Posterior cingulate gyrus (tissue), 11 donors: ENCODE results near the gene SELENOW.
"Not testable (repeated sequence)": the region's sequence is repeated elsewhere in the genome, so short reads cannot be mapped to it uniquely, and the experiment has no call there.

Experiments
- DNase-seq, 10 donors: peaks; one replicate each; pipeline versions ENCODE4 v3.0.0 to v3.0.0-alpha.2; 2020 to 2021; ENCODE audit warnings: mixed read lengths in 3 of 10
- intact Hi-C: fragments of 100-400 bp; cut with DNase I; formaldehyde crosslinking; loops from one replicate; pipeline ENCODE4 v1.15.1; 2023

SELENOW gene

DNA sequence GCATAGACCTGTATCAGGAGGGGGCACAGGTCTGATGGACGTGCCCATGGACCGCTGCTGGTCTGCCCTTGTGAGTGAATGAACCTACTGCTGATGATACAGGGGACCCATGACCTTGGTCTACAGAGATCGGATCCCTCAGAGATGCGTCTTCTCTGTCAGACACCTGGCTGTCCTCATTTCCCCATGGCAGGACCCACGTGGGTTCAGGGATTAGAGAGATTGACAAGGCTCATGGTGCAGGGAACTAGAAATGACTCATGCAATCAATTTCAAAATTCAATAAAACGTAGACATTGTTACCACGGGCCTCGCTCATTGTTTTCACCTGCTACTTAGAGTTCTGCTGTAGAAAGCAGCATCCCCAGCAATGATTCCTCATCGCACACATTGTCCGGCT, 26.8 kb downstream of the SELENOW start:
- intact Hi-C loops = no loop called here
- peak in 2 of 10 donors; percentile 12 to 18 for DNase-seq

DNA sequence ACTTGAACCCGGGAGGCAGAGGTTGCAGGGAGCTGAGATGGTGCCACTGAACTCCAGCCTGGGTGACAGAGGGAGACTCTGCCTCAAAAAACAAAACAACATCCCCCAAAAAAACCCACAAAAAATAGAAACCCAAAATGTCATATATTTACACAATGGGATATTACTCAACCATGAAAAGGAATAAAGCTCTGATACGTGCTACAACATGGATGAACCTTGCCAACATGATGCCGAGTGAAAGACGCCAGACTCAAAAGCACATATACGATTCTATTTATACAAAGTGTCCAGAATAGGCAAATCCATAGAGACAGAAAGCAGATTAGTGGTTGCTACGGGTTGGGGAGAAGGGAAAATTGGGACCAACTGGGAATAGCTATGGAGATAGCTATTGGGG, 27.9 kb downstream of the SELENOW start:
- intact Hi-C loops = no loop called here
- no peak for DNase-seq

DNA sequence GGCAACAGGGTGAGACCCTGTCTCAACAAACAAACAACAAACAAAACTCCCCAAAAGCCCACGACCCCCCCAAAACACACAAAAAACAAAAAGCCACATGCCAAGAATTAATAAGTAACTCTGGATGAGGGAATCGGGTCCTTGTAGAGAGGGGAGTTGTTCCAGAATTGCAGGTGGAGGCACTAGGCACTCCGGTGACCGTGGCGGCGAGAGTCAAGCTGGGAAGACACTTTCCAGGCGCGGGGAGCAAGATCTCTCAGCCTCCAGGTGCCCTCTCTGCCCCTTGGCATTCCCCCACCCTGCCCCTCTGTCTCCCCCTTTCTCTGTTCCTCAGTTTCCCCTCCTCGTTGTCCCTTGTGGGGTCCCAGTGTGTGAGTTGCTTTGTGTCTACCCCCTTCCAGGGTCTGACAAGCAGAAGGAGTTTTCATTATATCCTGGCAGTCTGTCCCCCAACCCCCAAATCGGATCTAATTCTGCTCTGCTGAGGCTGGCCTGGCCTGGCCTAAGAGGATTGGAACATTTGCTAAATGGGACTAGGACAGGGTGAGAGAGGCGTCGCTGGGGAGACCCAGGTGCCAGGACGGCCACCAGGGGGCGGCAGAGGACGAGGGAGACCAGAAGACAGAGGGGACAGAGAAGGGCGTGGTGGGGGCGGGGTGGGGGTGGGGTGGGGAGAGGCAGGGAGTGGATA, 34.9 kb downstream of the SELENOW start:
- intact Hi-C loops = loop anchor here (10.0 kb wide), 1 partner anchor 51 kb away; no protein-coding TSS in a partner anchor
- peak in 7 of 10 donors; percentile 38 to 88 (median 62) for DNase-seq

DNA sequence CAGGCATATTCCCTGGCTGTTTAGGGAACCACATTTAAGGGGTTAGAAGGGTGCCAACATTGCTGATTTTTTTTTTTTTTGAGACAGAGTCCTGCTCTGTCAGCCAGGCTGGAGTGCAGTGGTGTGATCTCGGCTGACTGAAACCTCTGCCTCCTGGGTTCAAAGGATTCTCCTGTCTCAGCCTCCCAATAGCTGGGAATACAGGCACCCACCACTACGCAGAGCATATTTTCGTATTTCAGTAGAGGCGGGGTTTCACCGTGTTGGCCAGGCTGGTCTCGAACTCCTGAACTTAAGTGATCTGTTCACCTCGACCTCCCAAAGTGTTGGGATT, 35.5 kb downstream of the SELENOW start:
- peak in 1 of 10 donors; percentile 7 for DNase-seq
- intact Hi-C loops = loop anchor here (10.0 kb wide), 1 partner anchor 51 kb away; no protein-coding TSS in a partner anchor

GRCh38 chr19:47816270-47816669, 37.8 kb downstream of the SELENOW start:
- intact Hi-C loops = loop anchor here (10.0 kb wide), 1 partner anchor 49 kb away; no protein-coding TSS in a partner anchor

GRCh38 chr19:47818221-47818620, 39.7 kb downstream of the SELENOW start:
- intact Hi-C loops = loop anchor here (10.0 kb wide), 1 partner anchor 47 kb away; no protein-coding TSS in a partner anchor
- not testable (repeated sequence) for DNase-seq

More at GRCh38 chr19:47816270-47816669, 37.8 kb downstream of the SELENOW start:
- DNase-seq = peak in 1 of 10 donors; percentile 14

DNA sequence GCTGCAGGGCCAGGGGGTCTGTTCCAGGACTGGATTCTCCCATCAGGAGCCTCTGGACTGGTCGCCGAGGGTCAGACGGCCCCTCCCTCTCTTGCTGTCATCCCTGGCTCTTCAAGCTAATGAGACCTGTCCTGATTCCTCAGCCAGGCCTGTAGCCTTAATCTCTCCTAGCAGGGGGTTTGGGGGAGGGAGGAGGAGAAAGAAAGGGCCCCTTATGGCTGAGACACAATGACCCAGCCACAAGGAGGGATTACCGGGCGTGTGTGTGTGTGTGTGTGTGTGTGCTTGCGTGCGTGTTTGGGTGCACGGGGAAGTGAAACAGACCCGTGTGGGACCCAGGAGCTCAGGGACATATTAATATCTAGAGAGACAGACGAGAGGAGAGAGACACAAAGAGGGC, 41.4 kb downstream of the SELENOW start:
- intact Hi-C loops = loop anchor here (10.0 kb wide), 1 partner anchor 45 kb away; no protein-coding TSS in a partner anchor

GRCh38 chr19:47820410-47820809, 41.9 kb downstream of the SELENOW start:
- DNase-seq = no peak
- intact Hi-C loops = no loop called here

More for the DNA sequence above, 41.4 kb downstream of the SELENOW start:
- DNase-seq = peak in 1 of 10 donors; percentile 42

- intact Hi-C loops = no loop called here
- DNase-seq = peak in 1 of 10 donors; percentile 19
Observed at GRCh38 chr19:47821460-47822020, 43.0 kb downstream of the SELENOW start, which contains the start of gene CRX. Gene CRX (plus strand): TSS chr19:47821937. CDS start chr19:47834444, 12,507 bp downstream.

DNA sequence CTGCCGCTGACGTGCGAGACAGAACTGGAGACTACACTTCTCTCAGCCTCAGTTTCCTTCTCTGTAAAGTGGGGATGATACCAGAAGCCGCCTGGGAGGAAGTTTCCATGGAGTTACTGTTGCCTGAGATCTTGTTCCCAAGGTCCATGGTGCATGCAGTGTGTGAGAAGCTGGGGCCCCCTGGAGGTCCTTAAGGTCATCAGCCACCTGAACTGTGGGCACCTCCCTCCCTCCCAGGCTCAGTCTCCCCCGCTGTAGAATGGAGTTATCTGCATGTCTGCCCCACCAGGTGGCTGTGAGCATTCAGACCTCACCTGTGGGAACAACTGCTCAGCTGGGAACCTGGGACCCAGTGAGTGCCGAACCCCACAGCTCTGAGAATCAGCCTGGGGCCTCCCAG, 45.9 kb downstream of the SELENOW start:
- DNase-seq = peak in 2 of 10 donors; percentile 19 to 27
- intact Hi-C loops = no loop called here

GRCh38 chr19:47826800-47827199, 48.3 kb downstream of the SELENOW start:
- no peak for DNase-seq
- intact Hi-C loops = no loop called here

- peak in 2 of 10 donors; percentile 3 to 21 for DNase-seq
- intact Hi-C loops = no loop called here
Observed at GRCh38 chr19:47832723-47833122, 54.2 kb downstream of the SELENOW start.
